K562 (cell line): ENCODE results near the gene PKLR. TPM values are rescaled to one million over a fixed set of nuclear protein-coding genes. Genes with fewer than 3 reads are reported as not detected.
A peak's percentile ranks its signal among the peaks of the same experiment; 100 is the strongest.

Experiments
- GATAD2A ChIP-seq: fragments of 450-650 bp; IDR thresholded peaks from 2 replicates; pipeline ENCODE4 v1.6.1; 2017
- HDGF ChIP-seq: fragments of 450-650 bp; IDR thresholded peaks from 2 replicates; pipeline ENCODE4 v1.6.1; 2016
- MCM3 ChIP-seq: fragments of 450-650 bp; IDR thresholded peaks from 2 replicates; pipeline ENCODE4 v1.6.1; 2016
- MYC ChIP-seq, 2 experiments: fragments of 250-450 bp in 1 of 2; sonication (Bioruptor Pico) in 1 of 2; IDR thresholded peaks; 2 replicates each; pipeline versions ENCODE4 v1.5.1 to v1.6.1; 2012 to 2021; ENCODE audit warnings: low read depth in 2 of 2, borderline replicate concordance in 1 of 2, improper control_type of control experiment in 1 of 2, low read length in 1 of 2, mild to moderate bottlenecking in 1 of 2, moderate library complexity in 1 of 2
- NFXL1 ChIP-seq: fragments of 450-650 bp; formaldehyde crosslinking; IDR thresholded peaks from 2 replicates; pipeline ENCODE4 v1.4.0; 2021; ENCODE audit warnings: mild to moderate bottlenecking
- PHF21A ChIP-seq: fragments of 450-650 bp; IDR thresholded peaks from 2 replicates; pipeline ENCODE4 v1.6.1; 2017; ENCODE audit warnings: low read depth, borderline replicate concordance
- SIN3A ChIP-seq, 2 experiments: fragments of 150-350 bp in 1 of 2; IDR thresholded peaks; 2 replicates each; pipeline ENCODE4 v1.6.1; 2011 to 2016; ENCODE audit warnings: borderline replicate concordance in 2 of 2, low read depth in 2 of 2, low read length in 2 of 2, mild to moderate bottlenecking in 2 of 2, moderate library complexity in 2 of 2; ENCODE audit not compliant: control insufficient read depth in 1 of 2
- SOX6 ChIP-seq: fragments of 450-650 bp; IDR thresholded peaks from 2 replicates; pipeline ENCODE4 v1.6.1; 2014; ENCODE audit warnings: mild to moderate bottlenecking
- ZNF165 ChIP-seq: fragments of 250-450 bp; sonication (Bioruptor Pico); IDR thresholded peaks from 2 replicates; pipeline ENCODE4 v1.4.0; 2020; ENCODE audit warnings: borderline replicate concordance
- ZNF41 ChIP-seq: fragments of 250-450 bp; sonication (Bioruptor Pico); conservative IDR thresholded peaks from 2 replicates; pipeline ENCODE4 v1.4.0; 2020; ENCODE audit warnings: mild to moderate bottlenecking
- ZNF75A ChIP-seq: fragments of 450-650 bp; formaldehyde crosslinking; IDR thresholded peaks from 2 replicates; pipeline ENCODE4 v1.4.0; 2020; ENCODE audit warnings: mild to moderate bottlenecking
- polyA plus RNA-seq, 8 experiments: library from polyadenylated mRNA; depleted of rRNA in 4 of 8; stranded (reverse) in 5 of 8; unstranded in 3 of 8; fragments of >200 nt; fragmentation: Nextera tagmentation in 2 of 8; fragmentation: Illumina TruSeq in 1 of 8; extraction: Ambion mirVana in 2 of 8; extraction: Trizol in 1 of 8; gene quantifications; 2 replicates each; pipeline versions ENCODE4 v1.2.1 to v1.2.3, GENCODE V29; 2011 to 2014; ENCODE audit warnings: inconsistent platforms in 1 of 8, missing spikeins in 1 of 8
- total RNA-seq, 7 experiments: library from RNA; depleted of rRNA in 6 of 7; stranded (reverse); fragments of >200 nt in 6 of 7; fragmentation: Illumina TruSeq in 2 of 7; extraction: Trizol in 2 of 7; gene quantifications; 2 replicates each; pipeline versions ENCODE4 v1.2.1 to v1.2.3, GENCODE V29; 2011 to 2021; ENCODE audit warnings: low replicate concordance in 1 of 7
- TF ChIP-seq, protein P1 (sequence below): fragments of 250-450 bp; sonication (Bioruptor Pico); IDR thresholded peaks from 2 replicates; pipeline ENCODE4 v1.4.0; 2020
- TF ChIP-seq, protein P2 (sequence below): fragments of 450-650 bp; formaldehyde crosslinking; conservative IDR thresholded peaks from 2 replicates; pipeline ENCODE4 v1.4.0; 2022; ENCODE audit warnings: mild to moderate bottlenecking, missing genetic modification characterization
- TF ChIP-seq, protein P3 (sequence below): IDR thresholded peaks from 2 replicates; pipeline ENCODE4 v1.6.1; 2012; ENCODE audit warnings: low read depth, low read length, improper control_type of control experiment, borderline replicate concordance
- TF ChIP-seq, protein P4 (sequence below): sonication (generic); formaldehyde crosslinking; IDR thresholded peaks from 2 replicates; pipeline ENCODE4 v1.8.1; 2023; ENCODE audit warnings: mild to moderate bottlenecking, missing genetic modification reagents

Gene PKLR
- total and polyA plus RNA-seq, 9 of the 15 experiments (the other 6 are each of a cell fraction or from before 2014, with no cell fraction given), result 10.7 to 78.4 (median 38.2) TPM

DNA sequence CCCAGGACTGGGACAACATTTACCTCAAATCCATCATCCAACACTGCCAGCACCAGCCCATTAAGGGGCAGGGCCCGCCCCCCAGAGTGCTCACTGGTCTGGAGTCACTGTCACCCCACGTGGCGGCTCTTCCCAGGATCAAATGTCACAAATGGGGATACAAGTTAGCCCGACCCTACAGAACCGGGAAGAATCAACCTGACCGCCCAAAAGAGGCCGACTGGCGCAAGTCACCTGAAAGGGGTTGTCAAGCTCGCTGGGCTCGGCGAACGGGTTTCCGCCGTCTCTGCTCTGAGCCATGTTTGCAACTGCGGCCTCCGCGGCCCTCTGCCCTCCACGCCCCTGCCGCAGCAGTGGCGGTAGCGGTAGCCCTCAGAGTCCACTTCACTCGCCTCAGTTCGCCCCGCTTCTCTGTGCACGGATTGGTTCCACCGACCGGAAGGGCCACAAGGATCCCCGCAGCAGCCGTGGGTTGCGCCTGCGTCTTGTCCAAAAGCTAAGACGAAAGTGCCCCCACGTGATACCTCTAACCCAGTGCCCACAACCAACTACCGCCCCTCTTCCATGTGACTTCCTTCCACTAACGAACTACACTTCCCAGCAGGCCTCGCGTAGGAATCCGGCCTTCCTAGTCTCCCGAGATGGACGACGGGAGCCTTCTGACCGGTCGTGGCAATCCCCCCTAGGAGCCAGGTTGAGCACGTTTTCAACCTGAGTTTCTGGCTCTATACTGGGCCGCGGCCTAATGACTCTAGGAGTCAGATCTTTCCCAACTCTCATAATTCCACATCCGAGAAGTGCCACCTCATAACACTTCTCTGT is 39.2 kb downstream of the PKLR start, which contains the start of gene SCAMP3 (continued):
- TF ChIP-seq ZNF165 (CRISPR knock-in tag), result 0 out of 2 replicates have a peak, but pooled peaks have one; percentile 6
- TF ChIP-seq GATAD2A, result no peak
- TF ChIP-seq ZNF75A (CRISPR knock-in tag), result peak; percentile 65; the same call in 1 of the 2 replicates
- peak; percentile 30; the same call in 1 of the 2 replicates for TF ChIP-seq NFXL1
- TF ChIP-seq, protein P1, sequence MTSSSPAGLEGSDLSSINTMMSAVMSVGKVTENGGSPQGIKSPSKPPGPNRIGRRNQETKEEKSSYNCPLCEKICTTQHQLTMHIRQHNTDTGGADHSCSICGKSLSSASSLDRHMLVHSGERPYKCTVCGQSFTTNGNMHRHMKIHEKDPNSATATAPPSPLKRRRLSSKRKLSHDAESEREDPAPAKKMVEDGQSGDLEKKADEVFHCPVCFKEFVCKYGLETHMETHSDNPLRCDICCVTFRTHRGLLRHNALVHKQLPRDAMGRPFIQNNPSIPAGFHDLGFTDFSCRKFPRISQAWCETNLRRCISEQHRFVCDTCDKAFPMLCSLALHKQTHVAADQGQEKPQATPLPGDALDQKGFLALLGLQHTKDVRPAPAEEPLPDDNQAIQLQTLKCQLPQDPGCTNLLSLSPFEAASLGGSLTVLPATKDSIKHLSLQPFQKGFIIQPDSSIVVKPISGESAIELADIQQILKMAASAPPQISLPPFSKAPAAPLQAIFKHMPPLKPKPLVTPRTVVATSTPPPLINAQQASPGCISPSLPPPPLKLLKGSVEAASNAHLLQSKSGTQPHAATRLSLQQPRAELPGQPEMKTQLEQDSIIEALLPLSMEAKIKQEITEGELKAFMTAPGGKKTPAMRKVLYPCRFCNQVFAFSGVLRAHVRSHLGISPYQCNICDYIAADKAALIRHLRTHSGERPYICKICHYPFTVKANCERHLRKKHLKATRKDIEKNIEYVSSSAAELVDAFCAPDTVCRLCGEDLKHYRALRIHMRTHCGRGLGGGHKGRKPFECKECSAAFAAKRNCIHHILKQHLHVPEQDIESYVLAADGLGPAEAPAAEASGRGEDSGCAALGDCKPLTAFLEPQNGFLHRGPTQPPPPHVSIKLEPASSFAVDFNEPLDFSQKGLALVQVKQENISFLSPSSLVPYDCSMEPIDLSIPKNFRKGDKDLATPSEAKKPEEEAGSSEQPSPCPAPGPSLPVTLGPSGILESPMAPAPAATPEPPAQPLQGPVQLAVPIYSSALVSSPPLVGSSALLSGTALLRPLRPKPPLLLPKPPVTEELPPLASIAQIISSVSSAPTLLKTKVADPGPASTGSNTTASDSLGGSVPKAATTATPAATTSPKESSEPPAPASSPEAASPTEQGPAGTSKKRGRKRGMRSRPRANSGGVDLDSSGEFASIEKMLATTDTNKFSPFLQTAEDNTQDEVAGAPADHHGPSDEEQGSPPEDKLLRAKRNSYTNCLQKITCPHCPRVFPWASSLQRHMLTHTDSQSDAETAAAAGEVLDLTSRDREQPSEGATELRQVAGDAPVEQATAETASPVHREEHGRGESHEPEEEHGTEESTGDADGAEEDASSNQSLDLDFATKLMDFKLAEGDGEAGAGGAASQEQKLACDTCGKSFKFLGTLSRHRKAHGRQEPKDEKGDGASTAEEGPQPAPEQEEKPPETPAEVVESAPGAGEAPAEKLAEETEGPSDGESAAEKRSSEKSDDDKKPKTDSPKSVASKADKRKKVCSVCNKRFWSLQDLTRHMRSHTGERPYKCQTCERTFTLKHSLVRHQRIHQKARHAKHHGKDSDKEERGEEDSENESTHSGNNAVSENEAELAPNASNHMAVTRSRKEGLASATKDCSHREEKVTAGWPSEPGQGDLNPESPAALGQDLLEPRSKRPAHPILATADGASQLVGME, result peak; percentile 40; the same call in 1 of the 2 replicates
- TF ChIP-seq, protein P2, sequence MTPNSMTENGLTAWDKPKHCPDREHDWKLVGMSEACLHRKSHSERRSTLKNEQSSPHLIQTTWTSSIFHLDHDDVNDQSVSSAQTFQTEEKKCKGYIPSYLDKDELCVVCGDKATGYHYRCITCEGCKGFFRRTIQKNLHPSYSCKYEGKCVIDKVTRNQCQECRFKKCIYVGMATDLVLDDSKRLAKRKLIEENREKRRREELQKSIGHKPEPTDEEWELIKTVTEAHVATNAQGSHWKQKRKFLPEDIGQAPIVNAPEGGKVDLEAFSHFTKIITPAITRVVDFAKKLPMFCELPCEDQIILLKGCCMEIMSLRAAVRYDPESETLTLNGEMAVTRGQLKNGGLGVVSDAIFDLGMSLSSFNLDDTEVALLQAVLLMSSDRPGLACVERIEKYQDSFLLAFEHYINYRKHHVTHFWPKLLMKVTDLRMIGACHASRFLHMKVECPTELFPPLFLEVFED (CRISPR knock-in tag), result peak; percentile 94
- TF ChIP-seq, protein P3, sequence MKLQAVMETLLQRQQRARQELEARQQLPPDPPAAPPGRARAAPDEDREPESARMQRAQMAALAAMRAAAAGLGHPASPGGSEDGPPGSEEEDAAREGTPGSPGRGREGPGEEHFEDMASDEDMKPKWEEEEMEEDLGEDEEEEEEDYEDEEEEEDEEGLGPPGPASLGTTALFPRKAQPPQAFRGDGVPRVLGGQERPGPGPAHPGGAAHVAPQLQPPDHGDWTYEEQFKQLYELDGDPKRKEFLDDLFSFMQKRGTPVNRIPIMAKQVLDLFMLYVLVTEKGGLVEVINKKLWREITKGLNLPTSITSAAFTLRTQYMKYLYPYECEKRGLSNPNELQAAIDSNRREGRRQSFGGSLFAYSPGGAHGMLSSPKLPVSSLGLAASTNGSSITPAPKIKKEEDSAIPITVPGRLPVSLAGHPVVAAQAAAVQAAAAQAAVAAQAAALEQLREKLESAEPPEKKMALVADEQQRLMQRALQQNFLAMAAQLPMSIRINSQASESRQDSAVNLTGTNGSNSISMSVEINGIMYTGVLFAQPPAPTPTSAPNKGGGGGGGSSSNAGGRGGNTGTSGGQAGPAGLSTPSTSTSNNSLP, result no peak
- TF ChIP-seq, protein P4, sequence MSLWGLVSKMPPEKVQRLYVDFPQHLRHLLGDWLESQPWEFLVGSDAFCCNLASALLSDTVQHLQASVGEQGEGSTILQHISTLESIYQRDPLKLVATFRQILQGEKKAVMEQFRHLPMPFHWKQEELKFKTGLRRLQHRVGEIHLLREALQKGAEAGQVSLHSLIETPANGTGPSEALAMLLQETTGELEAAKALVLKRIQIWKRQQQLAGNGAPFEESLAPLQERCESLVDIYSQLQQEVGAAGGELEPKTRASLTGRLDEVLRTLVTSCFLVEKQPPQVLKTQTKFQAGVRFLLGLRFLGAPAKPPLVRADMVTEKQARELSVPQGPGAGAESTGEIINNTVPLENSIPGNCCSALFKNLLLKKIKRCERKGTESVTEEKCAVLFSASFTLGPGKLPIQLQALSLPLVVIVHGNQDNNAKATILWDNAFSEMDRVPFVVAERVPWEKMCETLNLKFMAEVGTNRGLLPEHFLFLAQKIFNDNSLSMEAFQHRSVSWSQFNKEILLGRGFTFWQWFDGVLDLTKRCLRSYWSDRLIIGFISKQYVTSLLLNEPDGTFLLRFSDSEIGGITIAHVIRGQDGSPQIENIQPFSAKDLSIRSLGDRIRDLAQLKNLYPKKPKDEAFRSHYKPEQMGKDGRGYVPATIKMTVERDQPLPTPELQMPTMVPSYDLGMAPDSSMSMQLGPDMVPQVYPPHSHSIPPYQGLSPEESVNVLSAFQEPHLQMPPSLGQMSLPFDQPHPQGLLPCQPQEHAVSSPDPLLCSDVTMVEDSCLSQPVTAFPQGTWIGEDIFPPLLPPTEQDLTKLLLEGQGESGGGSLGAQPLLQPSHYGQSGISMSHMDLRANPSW (CRISPR knock-in tag), result no peak
- TF ChIP-seq SIN3A (IDR thresholded peaks at IDR 0.05; ENCODE audit: borderline replicate concordance in 2 of 2, control insufficient read depth in 1 of 2, low read depth in 2 of 2, low read length in 2 of 2), result peak; percentile 81 to 93; a peak in 3 of 4 replicates
- peak; percentile 70 for TF ChIP-seq ZNF41 (CRISPR knock-in tag)
- TF ChIP-seq HDGF, result no peak
- TF ChIP-seq MYC (IDR thresholded peaks at IDR 0.05; ENCODE audit: low read depth, low read length), result peak; percentile 89
- TF ChIP-seq MYC (CRISPR knock-in tag; IDR thresholded peaks at IDR 0.05; ENCODE audit: borderline replicate concordance, low read depth), result peak; percentile 92
- no peak for TF ChIP-seq MCM3
- TF ChIP-seq PHF21A, result no peak
- peak; percentile 26; the same call in 1 of the 2 replicates for TF ChIP-seq SOX6
